Neural progenitor cell (in vitro differentiated cells): ENCODE data around the gene COCH. TPM values are rescaled to one million over a fixed set of nuclear protein-coding genes. Genes with fewer than 3 reads are reported as not detected.

ENCODE experiments used
- DNase-seq: peaks from one replicate; pipeline ENCODE4 v3.0.0-alpha.2; 2016; ENCODE audit warnings: low spot score
- H2AFZ ChIP-seq: fragments of 200-600 bp; sonication (generic); replicated peaks from 2 replicates; pipeline ENCODE4 v1.6.1; 2016; ENCODE audit warnings: antibody characterized with exemption
- H3F3A ChIP-seq: fragments of 200-600 bp; sonication (generic); 2 replicates; pipeline ENCODE4 v1.6.1; 2016; ENCODE audit warnings: antibody characterized with exemption, low read depth
- H3K27ac ChIP-seq: fragments of 200-600 bp; sonication (generic); 2 replicates; pipeline ENCODE4 v1.5.1; 2016; ENCODE audit warnings: mild to moderate bottlenecking
- H3K27me3 ChIP-seq: fragments of 200-600 bp; sonication (generic); 2 replicates; pipeline ENCODE4 v1.6.1; 2016; ENCODE audit warnings: mild to moderate bottlenecking, moderate library complexity
- H3K36me3 ChIP-seq: fragments of 200-600 bp; sonication (generic); 2 replicates; pipeline ENCODE4 v1.5.1; 2016
- H3K4me1 ChIP-seq: fragments of 200-600 bp; sonication (generic); 2 replicates; pipeline ENCODE4 v1.6.1; 2016; ENCODE audit warnings: mixed run types
- H3K4me2 ChIP-seq: fragments of 200-600 bp; sonication (generic); 2 replicates; pipeline ENCODE4 v1.6.1; 2016
- H3K4me3 ChIP-seq: fragments of 200-600 bp; sonication (generic); 2 replicates; pipeline ENCODE4 v1.5.1; 2016
- H3K79me2 ChIP-seq: fragments of 200-600 bp; sonication (generic); 2 replicates; pipeline ENCODE4 v1.6.1; 2016; ENCODE audit warnings: low read depth
- H3K9ac ChIP-seq: fragments of 200-600 bp; sonication (generic); 2 replicates; pipeline ENCODE4 v1.6.1; 2016
- H3K9me3 ChIP-seq: fragments of 200-600 bp; sonication (generic); 2 replicates; pipeline ENCODE4 v1.5.1; 2016; ENCODE audit warnings: low read depth
- H4K20me1 ChIP-seq: fragments of 200-600 bp; sonication (generic); 2 replicates; pipeline ENCODE4 v1.6.1; 2016; ENCODE audit warnings: low read depth
- H3K27ac Mint-ChIP-seq: 3 replicates; pipeline ENCODE4 v1.8.0; 2021; ENCODE audit warnings: mixed read lengths
- H3K27me3 Mint-ChIP-seq: 2 replicates; pipeline ENCODE4 v1.8.0; 2022; ENCODE audit warnings: low read depth, mild to moderate bottlenecking, inconsistent platforms, moderate library complexity, mixed read lengths; ENCODE audit not compliant: insufficient read depth
- H3K36me3 Mint-ChIP-seq: 3 replicates; pipeline ENCODE4 v1.8.0; 2021; ENCODE audit warnings: mixed read lengths
- H3K4me1 Mint-ChIP-seq: 3 replicates; pipeline ENCODE4 v1.8.0; 2021; ENCODE audit warnings: mixed read lengths
- H3K4me3 Mint-ChIP-seq: 3 replicates; pipeline ENCODE4 v1.8.0; 2021; ENCODE audit warnings: mild to moderate bottlenecking, moderate library complexity, mixed read lengths
- H3K9me3 Mint-ChIP-seq: 3 replicates; pipeline ENCODE4 v1.8.0; 2020; ENCODE audit warnings: mixed read lengths
- EZH2 ChIP-seq: fragments of 200-600 bp; sonication (generic); IDR thresholded peaks from 2 replicates; pipeline ENCODE4 v1.6.1; 2017; ENCODE audit warnings: antibody characterized with exemption, mild to moderate bottlenecking, moderate library complexity
- EZH2phosphoT487 ChIP-seq: fragments of 200-600 bp; sonication (generic); IDR thresholded peaks from 2 replicates; pipeline ENCODE4 v1.6.1; 2017; ENCODE audit warnings: antibody characterized with exemption
- total RNA-seq: library from RNA; depleted of rRNA; stranded (reverse); fragments of >200 nt; gene quantifications from 2 replicates; pipeline ENCODE4 v1.2.3, GENCODE V29; 2015; ENCODE audit warnings: low replicate concordance
- TF ChIP-seq, protein P1 (sequence below): fragments of 200-600 bp; sonication (generic); IDR thresholded peaks from 2 replicates; pipeline ENCODE4 v1.5.1; 2017; ENCODE audit warnings: antibody characterized with exemption, mild to moderate bottlenecking

Gene COCH
- total RNA-seq, 1 donor from 2014 or later = 31.1 TPM

DNA sequence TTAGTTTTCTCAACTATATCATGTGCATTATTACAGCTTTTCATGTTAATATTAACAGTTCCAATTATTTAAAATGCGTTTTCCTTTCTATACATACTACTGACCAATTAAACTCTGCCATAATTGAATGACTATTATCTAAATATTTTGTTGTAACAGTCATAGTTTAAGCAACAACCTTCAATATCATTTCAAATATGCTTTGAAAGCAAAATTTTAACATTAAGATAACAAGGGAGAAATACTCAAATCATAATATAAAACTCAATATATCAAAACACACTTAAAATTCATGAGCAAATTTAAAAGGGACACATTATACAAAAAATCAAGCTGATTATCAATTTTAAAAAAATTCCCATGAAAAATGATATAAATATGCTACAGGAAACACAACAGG lies 40.5 kb downstream of the COCH start:
- H3K4me3 Mint-ChIP-seq = no peak overlapping the region
- Histone ChIP-seq H3K4me3 (no peak overlapping the region), H4K20me1 (no peaks in the 10 kb centered on the region), H3K79me2 (no peaks in the 10 kb centered on the region), H3K4me1 (no peaks in the 10 kb centered on the region), H3K36me3 (peaks cover 13% of the 10 kb centered on the region), H3K27ac (no peak overlapping the region), H3K4me2 (no peak overlapping the region), H2AFZ (no peak overlapping the region), H3K27me3 (no peaks in the 10 kb centered on the region), H3F3A (peaks cover 8% of the 10 kb centered on the region), H3K9ac (no peak overlapping the region), H3K9me3 (no peaks in the 10 kb centered on the region)
- no peak for DNase-seq
- H3K27ac Mint-ChIP-seq = no peak overlapping the region
- no peaks in the 10 kb centered on the region for H3K27me3 Mint-ChIP-seq
- H3K9me3 Mint-ChIP-seq = no peaks in the 10 kb centered on the region
- TF ChIP-seq EZH2 (no peak), EZH2phosphoT487 (no peak)
- TF ChIP-seq, protein P1, sequence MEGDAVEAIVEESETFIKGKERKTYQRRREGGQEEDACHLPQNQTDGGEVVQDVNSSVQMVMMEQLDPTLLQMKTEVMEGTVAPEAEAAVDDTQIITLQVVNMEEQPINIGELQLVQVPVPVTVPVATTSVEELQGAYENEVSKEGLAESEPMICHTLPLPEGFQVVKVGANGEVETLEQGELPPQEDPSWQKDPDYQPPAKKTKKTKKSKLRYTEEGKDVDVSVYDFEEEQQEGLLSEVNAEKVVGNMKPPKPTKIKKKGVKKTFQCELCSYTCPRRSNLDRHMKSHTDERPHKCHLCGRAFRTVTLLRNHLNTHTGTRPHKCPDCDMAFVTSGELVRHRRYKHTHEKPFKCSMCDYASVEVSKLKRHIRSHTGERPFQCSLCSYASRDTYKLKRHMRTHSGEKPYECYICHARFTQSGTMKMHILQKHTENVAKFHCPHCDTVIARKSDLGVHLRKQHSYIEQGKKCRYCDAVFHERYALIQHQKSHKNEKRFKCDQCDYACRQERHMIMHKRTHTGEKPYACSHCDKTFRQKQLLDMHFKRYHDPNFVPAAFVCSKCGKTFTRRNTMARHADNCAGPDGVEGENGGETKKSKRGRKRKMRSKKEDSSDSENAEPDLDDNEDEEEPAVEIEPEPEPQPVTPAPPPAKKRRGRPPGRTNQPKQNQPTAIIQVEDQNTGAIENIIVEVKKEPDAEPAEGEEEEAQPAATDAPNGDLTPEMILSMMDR = no peak
- peaks cover 16% of the 10 kb centered on the region for H3K36me3 Mint-ChIP-seq
- H3K4me1 Mint-ChIP-seq = no peaks in the 10 kb centered on the region

DNA sequence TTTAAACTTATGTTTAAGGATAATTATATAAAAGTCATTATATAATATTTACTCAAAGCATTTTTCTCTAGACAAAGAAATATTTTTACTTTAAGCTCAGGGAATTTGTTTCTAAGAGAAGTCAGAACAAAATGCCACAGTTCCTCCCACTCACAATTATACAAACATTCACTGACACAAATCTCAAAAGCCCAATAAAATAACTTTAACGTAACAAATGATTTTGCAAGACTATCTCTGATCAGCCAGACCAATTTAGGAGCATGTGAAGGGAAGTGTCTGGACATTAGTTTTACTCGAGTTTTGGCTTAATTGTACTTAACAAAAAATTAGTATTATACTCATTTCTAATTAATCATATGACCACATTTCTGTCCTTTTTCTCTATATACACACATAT lies 41.2 kb downstream of the COCH start:
- no peaks in the 10 kb centered on the region for H3K9me3 ChIP-seq
- H3K4me3 ChIP-seq = no peak overlapping the region
- Mint-ChIP-seq H3K4me3 (no peak overlapping the region), H3K27me3 (no peaks in the 10 kb centered on the region), H3K4me1 (no peaks in the 10 kb centered on the region), H3K36me3 (peaks cover 16% of the 10 kb centered on the region), H3K27ac (no peak overlapping the region), H3K9me3 (no peaks in the 10 kb centered on the region)
- no peaks in the 10 kb centered on the region for H3K4me1 ChIP-seq
- no peak overlapping the region for H3K9ac ChIP-seq
- H3K36me3 ChIP-seq = peaks cover 14% of the 10 kb centered on the region
- DNase-seq = no peak
- TF ChIP-seq, protein P1 = no peak
- no peak for TF ChIP-seq EZH2phosphoT487
- no peak for TF ChIP-seq EZH2
- H3K27ac ChIP-seq = no peak overlapping the region
- H3F3A ChIP-seq = peaks cover 8% of the 10 kb centered on the region
- no peaks in the 10 kb centered on the region for H3K27me3 ChIP-seq
- no peaks in the 10 kb centered on the region for H4K20me1 ChIP-seq
- no peak overlapping the region for H3K4me2 ChIP-seq
- no peak overlapping the region for H2AFZ ChIP-seq
- peaks cover 5% of the 10 kb centered on the region for H3K79me2 ChIP-seq

DNA sequence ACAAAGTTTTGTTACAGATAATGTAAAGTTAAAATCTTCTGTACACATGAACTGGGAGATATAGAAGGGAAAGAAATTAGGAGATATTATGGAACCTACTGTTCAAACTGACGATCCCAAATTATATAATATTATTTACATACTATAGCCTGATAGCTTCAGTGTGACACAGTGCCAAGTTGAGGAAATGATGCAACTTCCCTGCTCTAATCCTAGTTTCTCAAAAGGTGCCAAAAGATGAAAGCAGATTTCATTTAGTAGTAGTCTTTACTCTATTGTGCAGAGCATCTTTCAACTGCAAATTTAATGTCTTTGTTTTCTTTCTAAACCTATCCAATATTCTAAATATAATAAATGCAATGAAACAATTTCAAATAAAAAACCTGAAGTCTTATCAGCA lies 46.9 kb downstream of the COCH start:
- H3K27ac ChIP-seq = no peak overlapping the region
- H3K79me2 ChIP-seq = peaks cover 5% of the 10 kb centered on the region
- no peak overlapping the region for H3K4me3 Mint-ChIP-seq
- no peaks in the 10 kb centered on the region for H3K27me3 Mint-ChIP-seq
- no peak overlapping the region for H3K9ac ChIP-seq
- no peaks in the 10 kb centered on the region for H3K27me3 ChIP-seq
- H3K4me3 ChIP-seq = no peak overlapping the region
- H2AFZ ChIP-seq = no peak overlapping the region
- no peaks in the 10 kb centered on the region for H4K20me1 ChIP-seq
- no peaks in the 10 kb centered on the region for H3K4me1 ChIP-seq
- no peak for DNase-seq
- no peaks in the 10 kb centered on the region for H3K4me1 Mint-ChIP-seq
- H3K36me3 Mint-ChIP-seq = peaks cover 18% of the 10 kb centered on the region
- H3F3A ChIP-seq = peaks cover 19% of the 10 kb centered on the region
- no peak overlapping the region for H3K27ac Mint-ChIP-seq
- H3K4me2 ChIP-seq = no peak overlapping the region
- H3K9me3 ChIP-seq = no peaks in the 10 kb centered on the region
- TF ChIP-seq EZH2phosphoT487 = no peak
- TF ChIP-seq, protein P1 = no peak
- TF ChIP-seq EZH2 = no peak
- peaks cover 6% of the 10 kb centered on the region for H3K36me3 ChIP-seq
- H3K9me3 Mint-ChIP-seq = no peaks in the 10 kb centered on the region
